ENCODE measurements around the gene SHISA6.

Gene SHISA6

DNA sequence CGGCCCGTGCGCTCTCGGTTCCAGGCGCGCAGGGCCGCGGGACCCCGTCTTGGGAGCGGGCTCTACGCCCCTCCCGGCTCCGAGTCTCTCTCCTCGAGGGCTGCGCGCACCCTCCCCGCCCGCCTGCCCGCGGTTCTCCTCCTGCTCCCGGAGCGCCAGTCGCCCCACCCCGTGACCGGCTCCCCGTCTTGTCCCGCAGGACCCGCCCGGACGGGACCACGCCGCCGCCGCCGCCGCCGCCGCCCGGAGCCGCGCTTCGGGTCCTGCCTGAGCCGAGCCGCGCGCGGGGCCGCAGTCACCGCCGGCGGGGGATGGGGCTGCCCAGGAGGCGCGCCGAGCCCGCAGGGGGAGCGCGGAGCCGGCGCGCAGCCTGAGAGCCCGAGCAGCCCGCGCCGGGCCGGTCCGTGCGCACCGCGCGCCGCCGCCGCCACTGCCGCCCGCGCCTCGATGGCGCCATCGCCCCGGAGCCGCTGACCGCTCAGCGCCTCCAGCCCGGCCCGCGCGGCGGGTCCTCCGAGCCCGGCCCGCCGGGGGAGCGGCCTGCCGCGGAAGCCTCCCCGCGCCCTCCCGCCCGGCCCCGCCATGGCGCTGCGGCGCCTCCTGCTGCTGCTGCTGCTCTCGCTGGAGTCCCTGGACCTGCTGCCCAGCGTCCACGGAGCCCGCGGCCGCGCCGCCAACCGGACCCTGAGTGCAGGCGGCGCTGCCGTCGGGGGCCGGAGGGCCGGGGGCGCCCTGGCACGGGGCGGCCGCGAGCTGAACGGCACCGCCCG lies at the start of gene SHISA6:
Gene SHISA6 (plus strand): TSS at position 373 of the 770 bp plus-strand sequence.
- no peak for DNase-seq

DNA sequence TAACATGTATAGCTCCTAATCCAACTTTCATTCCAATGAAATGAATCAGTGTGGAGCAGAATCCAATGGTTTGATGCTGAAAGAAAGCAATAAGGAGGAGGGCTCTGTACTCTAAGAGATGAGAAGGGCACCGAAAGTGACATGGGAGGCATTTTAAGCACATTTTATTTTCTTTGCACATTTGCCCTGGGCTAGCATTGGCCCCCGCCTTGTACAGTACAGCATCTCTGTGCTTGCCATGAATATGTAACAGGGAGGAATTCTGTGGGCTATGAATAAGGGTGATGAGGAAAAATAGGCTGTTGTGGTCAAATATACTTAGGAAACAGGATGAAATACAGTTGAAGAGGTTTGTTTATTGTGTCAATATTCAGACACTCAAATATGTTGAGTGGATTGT lies 45.2 kb upstream of the SHISA6 start:
- DNase-seq, result no peak

DNA sequence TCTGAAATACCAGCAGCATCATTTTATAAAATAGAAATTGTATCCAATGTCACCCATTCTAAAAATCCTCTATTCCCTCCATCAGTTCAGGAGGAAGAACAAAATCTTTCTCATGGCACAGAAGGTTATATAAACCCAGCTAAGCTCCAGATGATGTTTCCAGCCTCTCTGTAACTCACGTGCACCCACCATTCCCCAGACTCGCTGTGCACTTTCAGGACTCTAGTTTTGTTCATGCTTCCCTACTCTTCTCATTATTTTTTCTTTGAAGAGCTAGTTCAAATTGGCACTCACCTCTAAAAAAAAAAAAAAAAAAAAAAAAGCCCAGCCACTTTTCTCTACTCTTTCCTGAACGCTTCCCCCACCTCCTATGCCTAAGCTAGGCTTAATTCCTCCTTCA lies 36.0 kb upstream of the SHISA6 start:
- DNase-seq, result no peak

DNA sequence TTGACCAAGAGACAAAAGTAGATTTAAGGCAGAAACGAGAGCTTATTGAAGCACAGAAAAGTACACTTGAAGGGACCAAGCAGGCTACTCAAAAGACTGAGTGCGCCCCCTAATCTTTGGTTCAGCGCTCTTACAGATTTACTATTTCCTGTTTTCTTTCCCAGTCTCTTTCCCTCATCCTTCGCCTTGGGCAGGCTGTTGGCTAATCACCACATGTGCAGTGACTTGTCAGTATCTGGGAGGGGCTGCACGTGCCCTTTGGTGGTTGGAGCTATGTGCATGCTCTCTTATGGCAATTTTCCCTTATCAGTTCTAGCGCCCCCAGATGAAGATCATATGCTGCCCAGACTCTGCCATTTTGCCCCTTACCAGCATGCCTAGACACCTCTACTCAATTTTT lies 35.4 kb upstream of the SHISA6 start:
- DNase-seq, result no peak

DNA sequence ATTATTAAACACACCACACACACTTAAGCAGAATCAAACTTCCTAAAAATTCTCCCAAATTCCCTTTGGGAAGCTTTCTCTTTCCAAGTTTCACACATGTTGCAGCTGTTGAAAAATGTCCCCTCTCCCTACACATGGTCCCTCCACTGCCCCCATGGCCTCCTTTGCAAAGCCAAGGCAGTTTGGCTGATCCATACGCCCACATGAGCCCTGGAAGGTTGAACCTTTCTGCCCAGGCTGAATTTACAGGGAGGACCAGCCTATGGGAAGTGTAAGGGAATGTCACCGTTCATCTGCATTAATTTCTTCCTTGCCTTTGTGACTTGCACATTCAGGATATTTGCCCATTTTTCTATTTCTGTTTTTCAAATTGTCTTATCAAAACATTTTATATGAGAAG lies 31.1 kb upstream of the SHISA6 start:
- DNase-seq, result no peak

DNA sequence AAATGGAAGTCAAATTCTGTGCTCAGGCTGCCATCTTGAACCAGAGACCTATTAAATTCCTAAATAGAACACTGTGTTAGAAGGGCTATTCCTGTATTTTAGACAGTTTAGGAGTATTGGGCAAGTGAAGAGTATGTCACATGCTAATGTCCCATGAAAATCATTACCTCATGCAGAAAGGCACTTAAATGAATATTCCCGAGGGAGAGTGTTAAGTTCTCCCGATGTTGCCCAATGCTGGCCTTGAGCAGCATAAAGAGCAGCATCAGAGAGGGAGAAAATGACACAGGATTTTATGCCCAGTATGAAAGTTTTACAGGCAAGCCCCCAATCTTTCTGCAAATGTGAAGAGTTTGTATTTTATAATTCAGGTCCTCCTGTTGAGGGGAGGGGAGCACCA lies 28.2 kb upstream of the SHISA6 start:
- DNase-seq, result no peak

DNA sequence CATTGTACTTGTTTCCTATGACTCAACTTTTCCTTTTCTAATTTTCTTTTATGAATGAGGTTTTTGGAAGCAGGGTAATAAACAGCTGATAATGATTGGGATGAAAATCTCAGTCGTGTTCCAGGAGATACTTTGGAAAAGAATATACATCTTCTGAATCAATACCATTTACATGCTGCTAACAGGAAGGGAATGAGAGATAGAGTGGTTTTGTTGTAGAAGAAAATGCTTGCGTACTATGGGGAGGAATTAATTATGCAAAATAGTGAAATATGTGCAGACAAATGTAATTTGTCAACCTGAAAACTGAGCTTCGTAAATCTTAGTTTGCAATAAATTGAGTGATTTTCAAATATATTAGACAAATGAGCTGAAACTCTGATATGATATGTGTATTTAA lies 24.0 kb upstream of the SHISA6 start:
- no peak for DNase-seq

DNA sequence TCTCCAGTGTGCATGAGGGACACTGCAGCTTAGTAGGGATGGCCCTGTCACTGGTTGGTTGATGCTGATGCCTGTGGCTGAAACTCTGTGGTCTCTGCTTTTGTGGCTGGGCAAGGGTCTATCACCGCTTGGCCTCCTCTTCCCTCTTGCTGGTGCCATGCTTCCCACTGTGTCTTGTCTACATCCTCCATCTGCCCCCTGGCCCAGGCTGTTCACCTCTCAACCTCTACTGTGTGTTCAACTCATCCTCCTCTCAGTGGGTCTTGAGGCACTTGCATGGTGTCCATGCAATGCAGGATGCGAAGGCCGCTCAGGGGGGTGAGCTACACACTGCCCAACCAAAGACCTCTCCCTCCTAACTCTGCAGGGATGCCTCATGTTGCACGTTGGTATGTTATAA lies 19.8 kb upstream of the SHISA6 start:
- DNase-seq, result no peak

DNA sequence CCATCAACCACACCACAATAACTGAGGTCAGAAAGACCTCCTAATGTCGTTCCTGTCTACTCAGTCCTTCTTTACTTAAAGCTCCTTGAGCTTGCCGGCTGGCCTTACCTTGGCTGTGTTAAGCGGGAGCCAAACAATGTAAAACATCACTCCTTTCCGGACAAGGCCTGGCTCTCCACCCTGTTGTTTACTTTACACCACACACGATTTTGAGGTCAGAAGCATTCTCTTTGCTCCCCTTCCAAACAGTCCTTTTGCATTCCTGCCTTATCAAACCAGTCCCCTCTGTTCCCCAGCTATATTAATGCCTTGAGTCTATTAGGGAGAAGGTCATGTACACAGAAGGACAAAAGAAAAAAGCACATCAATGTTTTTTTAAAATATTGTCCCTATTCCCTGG lies 19.3 kb upstream of the SHISA6 start:
- DNase-seq, result no peak

DNA sequence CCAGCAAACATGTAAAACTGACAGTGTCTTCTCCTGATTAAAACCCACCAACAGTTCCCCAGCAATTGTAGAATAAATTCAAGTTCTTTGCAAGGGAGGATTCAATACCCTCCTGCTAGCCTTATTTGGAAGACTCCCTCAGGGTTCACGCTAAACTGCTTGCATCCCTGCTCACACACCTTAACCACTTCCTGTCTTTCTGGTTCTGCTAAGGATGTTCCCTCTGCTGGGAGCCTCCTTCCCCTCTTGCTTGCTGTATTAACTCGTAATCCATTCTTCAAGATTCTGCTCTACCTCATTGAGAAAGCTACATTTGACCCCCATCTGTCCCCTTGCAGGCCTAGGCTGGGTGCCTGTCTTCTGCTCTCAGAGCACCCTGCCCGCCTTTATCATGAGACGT lies 2.3 kb upstream of the SHISA6 start:
- no peak for DNase-seq

DNA sequence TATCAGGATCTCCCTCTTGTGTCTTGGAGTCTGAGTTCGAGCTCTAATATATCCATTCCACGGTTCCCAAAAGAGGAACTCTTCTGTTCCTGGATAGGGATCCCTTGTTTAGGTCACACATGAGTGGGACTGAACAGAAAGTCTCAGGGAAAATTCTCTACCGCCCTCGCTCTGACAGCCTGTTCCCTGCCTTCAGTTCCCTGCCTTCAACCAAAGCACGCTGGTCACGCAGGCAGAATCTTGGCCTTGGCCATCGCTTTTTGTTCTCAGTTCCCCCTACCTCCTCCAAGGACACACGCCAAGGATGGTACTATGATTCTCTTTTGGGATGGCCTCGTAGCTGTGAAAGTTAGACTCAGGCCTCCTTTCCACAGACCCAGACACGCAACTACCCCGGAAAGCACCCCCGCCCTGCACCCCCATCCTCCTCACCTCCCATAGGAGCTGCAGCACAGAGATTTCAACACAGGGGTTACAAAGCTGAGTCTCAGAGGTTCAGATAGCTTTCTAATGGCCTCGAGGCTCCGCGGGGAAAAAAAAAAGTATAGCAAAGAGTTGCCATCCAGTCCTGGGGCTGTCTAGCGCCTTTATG lies 1.5 kb upstream of the SHISA6 start:
- no peak for DNase-seq

DNA sequence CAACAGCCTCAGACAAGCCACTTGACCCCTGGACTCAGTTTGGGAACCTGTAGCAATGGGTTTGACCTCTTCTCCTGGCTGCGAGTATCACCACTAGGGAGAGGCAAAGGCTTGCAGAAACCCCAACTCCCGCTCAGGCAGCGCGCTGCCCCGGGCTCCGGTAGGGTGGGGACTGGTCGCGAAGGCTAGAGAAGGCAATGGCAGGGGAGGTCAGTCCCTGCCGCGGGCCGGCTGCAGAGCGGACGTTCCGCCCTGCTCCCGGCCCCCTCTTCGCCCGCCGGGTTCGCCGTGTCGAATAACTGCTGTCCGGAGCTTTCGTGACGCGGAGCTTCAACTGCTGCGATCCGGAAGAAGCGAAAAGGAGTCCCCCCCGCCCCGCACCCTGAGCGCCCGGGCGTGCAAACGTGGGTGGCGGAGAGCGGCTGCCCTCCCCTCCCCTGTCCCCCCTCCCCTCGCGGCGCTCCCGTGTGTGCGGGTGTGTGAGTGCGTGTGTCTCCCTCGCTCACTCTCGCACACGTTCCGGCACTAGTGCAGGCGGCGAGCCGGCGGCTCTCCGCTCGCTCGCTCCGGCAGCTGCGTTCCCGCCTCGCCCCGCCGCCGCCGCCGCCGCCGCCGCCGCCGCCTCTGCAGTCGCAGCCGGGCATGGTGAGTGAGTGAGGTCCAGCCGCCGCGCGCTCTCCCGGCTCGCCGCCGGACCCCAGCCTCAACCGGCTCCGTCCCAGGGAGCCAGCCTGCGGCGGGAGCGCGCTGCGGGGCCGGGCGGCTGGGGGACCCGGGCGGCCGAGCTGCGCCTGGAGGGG lies 772 bp upstream of the SHISA6 start:
- DNase-seq, result no peak

DNA sequence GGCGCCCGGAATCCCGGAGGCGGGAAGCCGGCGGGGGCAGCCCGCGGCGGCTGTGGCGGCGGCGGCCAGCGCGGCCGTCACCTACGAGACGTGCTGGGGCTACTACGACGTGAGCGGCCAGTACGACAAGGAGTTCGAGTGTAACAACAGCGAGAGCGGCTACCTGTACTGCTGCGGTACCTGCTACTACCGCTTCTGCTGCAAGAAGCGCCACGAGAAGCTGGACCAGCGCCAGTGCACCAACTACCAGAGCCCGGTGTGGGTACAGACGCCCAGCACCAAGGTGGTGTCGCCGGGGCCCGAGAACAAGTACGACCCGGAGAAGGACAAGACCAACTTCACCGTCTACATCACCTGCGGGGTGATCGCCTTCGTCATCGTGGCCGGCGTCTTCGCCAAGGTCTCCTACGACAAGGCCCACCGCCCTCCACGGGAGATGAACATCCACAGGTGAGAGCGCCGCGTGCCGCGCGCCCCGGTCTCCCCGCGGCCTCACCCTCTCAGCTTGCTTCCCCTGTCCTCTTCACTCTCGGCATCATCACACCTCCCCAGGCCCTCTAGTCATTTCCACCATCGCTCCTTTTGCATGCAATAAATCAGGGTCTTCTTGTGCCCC lies 706 bp downstream of the SHISA6 start:
- no peak for DNase-seq

DNA sequence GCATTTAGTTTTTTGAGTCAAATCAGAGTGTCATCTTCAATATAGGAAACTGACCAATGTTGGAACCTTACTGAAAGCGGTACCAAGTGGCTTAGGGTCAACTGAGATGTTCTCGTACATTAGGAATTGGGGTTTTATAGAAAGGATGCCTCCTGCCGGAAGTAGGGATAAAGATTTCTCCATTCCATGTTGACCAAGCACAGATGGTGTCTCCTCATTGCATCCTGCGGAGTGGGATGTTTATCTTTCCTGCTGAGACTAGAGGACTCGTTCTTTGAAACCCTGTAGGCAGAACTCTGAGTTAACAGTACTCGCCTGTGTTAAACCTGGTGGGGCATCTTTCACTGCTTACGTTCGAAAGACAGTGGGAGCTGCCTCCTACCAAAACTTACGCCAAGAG lies 1.4 kb downstream of the SHISA6 start:
- DNase-seq, result no peak

DNA sequence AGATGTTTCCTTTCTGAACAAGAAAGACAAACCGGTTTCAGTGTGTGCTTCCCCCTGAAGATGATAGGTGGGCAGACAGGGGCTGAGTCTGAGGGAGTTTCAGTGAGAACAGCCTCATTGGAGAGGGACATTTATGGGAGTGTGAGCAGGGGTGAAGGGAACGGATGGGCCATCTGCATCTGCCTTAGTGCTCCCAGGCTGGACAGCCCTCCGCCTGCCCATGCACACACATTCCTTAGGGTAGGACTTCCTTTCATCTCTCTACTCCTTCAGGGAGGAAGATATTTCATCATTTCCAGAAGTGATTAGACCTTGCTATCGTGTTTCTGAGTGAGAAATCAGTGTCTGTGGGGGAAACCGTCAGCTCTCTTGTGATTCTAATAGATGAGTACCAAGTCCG lies 3.8 kb downstream of the SHISA6 start:
- no peak for DNase-seq

DNA sequence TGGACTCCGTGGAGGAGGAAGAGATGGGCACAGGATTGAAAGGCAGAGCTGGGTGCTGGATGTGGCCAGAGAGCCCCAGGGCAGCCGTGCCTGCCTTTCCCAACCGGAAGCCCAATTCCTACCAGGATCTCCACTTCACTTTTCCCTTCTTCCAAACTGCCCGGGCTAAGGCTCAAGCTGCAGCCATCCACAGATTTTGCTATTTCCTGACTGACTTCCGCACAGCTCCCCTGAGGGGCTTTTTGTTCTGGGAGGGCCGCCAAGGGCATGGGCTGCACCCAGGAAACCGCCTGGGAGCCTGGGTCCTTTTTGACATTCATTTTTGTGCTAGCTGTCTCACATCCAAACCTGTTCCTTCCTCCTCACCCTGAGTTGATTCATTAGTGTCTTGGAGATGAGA lies 4.2 kb downstream of the SHISA6 start:
- DNase-seq, result no peak

DNA sequence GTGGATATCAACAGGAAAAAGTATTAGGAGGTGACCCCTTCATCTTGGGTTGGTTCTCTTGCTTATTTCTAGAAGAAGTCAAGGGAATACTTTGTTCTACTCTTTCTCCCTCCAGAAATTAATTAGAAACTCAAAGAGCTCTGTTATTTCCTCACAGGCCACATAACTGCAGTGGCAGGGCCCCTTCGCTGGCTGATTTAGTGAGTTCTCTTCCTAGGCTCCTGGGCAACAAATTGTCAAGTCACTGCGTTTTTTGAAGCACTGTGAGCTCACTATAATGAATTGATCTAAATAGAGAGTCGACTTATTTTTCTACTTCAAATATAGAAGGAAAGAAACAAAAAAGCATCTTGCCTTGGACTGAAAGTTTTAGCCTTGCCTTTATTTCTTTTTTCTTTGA lies 4.8 kb downstream of the SHISA6 start:
- no peak for DNase-seq

DNA sequence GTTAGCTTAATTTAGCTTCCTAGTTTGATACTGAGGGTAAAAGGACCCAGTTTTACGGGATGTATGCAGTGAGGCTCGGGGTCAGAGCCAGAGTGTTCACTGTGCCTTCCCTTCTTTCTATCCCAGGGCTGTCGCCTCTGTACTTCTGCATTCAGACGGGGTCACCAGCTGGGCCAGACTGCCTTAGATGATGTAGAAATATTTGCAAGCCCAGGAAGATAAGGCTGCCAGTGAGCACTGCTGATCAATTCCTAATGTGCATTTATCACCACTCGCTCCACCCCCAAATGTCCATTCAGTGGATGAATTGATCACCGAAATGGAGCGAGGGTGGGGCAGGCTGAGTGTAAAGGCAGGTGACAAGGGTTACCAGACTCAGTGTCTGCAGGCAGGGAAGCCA lies 9.1 kb downstream of the SHISA6 start:
- no peak for DNase-seq

DNA sequence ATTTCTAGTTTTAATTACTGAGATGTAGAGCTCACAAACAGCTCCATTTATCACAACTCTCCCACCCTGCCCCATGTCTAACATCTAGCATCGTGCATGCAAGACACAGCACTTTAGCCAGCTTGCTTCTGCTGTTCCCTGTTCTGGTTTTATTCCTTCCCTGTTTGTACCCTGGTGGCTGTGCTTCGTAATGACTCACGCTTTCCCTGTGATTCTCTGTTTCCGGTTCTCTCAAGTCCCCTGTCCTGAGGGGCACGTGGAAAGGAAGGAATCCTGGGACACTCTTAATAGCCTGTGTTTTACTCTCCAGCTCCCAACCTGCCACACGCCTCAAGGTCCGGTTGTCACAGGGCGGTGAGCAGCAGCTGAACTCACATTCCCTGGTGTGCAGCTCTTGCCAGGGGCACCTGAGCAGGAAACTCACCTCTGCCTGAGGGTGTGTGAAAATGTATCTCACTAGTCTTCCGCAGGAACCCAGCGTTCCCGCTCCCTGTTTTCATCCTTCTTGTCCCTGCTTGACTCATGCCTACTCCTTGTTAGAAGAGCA lies 10.6 kb downstream of the SHISA6 start:
- no peak for DNase-seq

DNA sequence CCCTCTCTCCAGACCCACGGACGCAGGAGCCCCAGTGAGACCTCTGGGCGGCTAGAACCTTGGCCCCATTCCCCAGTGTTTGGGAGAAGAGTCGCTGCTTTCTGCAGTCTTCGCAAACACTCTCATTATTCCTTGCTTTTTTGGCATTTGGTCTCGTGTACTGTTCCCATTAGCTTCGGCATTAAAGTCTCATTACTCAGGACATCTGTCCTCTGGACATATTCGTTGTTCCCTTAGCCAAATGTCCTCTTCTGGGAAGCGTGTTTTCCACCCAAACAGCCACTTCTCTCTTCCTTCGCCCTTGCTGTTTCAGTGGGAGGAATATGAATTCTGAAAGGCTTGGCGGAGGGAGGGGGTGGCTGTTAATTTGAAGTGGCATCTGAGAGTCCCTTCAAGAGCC lies 11.1 kb downstream of the SHISA6 start:
- DNase-seq, result no peak

DNA sequence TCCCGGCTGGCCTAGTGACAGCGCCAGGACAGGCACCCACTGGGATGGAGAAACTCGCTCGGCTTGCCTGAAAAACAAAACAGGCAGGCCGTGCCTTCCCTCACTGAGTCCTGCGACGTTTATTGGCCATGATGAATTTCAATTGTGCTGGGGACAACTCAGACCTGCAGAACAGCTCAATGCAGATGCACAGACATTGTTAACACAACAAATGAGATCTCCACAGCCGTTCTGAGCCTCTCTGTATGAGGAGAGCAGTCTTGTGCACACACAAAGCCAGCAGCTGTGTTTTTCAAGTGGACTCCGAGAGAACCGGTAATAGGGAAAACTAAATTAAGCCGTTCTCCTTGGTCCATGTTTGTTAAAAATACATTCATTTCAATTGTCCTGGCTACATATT lies 15.9 kb downstream of the SHISA6 start:
- no peak for DNase-seq

DNA sequence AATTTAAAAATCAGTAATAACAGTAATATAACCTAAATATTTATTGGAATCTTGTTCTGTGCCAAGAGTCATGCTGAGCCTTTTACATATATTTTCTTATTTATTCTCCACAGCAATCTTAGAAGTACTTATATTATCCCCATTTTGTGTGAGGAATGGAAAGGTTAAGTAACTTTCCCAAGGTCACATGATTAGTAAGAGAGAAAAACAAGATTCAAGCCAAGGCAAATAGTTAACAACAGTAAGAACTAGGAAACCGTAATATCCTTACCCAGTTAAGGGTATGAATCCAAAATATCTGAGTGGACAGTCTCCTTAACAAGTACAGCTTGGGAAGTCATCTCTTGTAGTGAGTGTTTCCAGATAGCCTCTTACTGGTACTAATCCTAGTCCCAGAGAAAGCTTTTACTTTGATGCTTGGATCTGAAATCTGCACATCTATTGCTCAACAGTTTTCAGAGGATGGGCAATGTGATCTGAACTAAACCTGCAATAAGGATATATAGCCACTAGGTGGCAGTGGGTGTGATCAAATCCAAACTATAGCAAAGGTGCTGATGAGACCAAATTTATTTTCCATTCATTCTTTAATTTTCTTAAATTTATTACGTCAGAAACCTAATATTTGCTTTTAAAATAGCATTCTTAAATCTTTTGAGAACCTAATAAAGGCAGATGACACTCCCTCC lies 23.3 kb downstream of the SHISA6 start:
- DNase-seq, result no peak
